Chondrocyte (in vitro differentiated cells): ENCODE measurements around the gene RPL41. TPM values are rescaled to one million over a fixed set of nuclear protein-coding genes. Genes with fewer than 3 reads are reported as not detected.
A peak's percentile ranks its signal among the peaks of the same experiment; 100 is the strongest.

Source experiments
- DNase-seq: peaks from one replicate; pipeline ENCODE4 v3.0.0; 2021; ENCODE audit warnings: mixed read lengths, low spot score
- H3K27ac Mint-ChIP-seq: one replicate; pipeline ENCODE4 v1.8.0; 2021; ENCODE audit warnings: mild to moderate bottlenecking, moderate library complexity, mixed read lengths; ENCODE audit not compliant: unreplicated experiment
- H3K27me3 Mint-ChIP-seq: 2 replicates; pipeline ENCODE4 v1.8.0; 2021; ENCODE audit warnings: low read depth, mixed read lengths
- H3K36me3 Mint-ChIP-seq: 2 replicates; pipeline ENCODE4 v1.8.0; 2021; ENCODE audit warnings: low read depth, mixed read lengths
- H3K4me1 Mint-ChIP-seq: 2 replicates; pipeline ENCODE4 v1.8.0; 2021; ENCODE audit warnings: low read depth, mild to moderate bottlenecking, mixed read lengths
- H3K4me3 Mint-ChIP-seq: one replicate; pipeline ENCODE4 v1.8.0; 2021; ENCODE audit warnings: mild to moderate bottlenecking, moderate library complexity, mixed read lengths; ENCODE audit not compliant: unreplicated experiment
- H3K9me3 Mint-ChIP-seq: 2 replicates; pipeline ENCODE4 v1.8.0; 2021; ENCODE audit warnings: low read depth, mixed read lengths
- total RNA-seq: library from RNA; stranded (reverse); gene quantifications from 3 replicates; pipeline ENCODE4 v1.2.1, GENCODE V29; 2021
- TF ChIP-seq, protein P1 (sequence below): fragments of 200-600 bp; sonication (generic); IDR thresholded peaks from 2 replicates; pipeline ENCODE4 v1.5.0; 2021; ENCODE audit warnings: antibody characterized with exemption, mild to moderate bottlenecking, moderate library complexity

RPL41 gene
- total RNA-seq, 1 donor from 2014 or later = 2,631 TPM

DNA sequence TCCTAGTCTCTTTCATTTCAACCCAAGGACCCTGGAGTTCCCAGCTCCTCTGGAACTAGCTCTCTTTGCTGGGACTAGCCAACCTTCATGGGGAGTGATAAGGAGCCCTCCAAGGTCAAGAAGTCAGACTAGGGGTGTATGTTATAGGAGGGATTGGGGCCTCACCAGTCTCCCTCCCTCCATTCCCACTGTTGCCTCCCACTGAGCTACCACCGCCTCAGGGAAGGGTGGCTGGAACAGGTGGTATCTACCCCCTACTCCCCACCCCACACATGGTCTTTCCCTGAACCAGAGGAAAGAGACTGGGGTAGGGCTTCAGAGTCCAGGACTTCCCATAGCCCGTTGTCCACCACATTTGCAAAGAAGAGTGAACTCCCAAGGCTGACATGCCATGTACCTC lies 34.1 kb upstream of the RPL41 start:
- TF ChIP-seq, protein P1, sequence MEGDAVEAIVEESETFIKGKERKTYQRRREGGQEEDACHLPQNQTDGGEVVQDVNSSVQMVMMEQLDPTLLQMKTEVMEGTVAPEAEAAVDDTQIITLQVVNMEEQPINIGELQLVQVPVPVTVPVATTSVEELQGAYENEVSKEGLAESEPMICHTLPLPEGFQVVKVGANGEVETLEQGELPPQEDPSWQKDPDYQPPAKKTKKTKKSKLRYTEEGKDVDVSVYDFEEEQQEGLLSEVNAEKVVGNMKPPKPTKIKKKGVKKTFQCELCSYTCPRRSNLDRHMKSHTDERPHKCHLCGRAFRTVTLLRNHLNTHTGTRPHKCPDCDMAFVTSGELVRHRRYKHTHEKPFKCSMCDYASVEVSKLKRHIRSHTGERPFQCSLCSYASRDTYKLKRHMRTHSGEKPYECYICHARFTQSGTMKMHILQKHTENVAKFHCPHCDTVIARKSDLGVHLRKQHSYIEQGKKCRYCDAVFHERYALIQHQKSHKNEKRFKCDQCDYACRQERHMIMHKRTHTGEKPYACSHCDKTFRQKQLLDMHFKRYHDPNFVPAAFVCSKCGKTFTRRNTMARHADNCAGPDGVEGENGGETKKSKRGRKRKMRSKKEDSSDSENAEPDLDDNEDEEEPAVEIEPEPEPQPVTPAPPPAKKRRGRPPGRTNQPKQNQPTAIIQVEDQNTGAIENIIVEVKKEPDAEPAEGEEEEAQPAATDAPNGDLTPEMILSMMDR = no peak
- H3K27ac Mint-ChIP-seq = no peak overlapping the region
- no peak for DNase-seq
- no peak overlapping the region for H3K4me3 Mint-ChIP-seq
- peaks cover 3% of the 10 kb centered on the region for H3K27me3 Mint-ChIP-seq
- H3K4me1 Mint-ChIP-seq = peaks cover 11% of the 10 kb centered on the region
- H3K36me3 Mint-ChIP-seq = no peaks in the 10 kb centered on the region
- H3K9me3 Mint-ChIP-seq = no peaks in the 10 kb centered on the region

DNA sequence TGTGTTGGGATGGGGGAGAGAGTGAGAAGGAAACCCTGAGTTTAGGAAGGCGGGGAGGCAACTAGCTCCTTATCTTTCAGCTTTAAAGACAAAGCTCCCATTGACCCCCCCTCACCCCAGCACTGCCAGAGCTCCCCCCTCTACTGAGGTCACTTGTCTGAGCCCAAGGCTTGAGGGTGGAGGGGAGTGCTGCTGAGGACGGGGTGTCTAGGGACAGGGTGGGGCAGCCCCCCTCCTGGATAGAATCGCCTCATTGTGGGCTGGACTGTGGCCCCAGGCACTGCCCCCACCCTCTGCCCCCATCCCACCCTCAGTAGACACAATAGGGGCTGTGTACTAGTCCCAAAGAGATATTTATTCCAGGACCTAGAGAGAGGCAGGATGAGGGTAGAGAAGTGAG lies 33.5 kb upstream of the RPL41 start:
- no peaks in the 10 kb centered on the region for H3K9me3 Mint-ChIP-seq
- no peak overlapping the region for H3K27ac Mint-ChIP-seq
- TF ChIP-seq, protein P1 = no peak
- H3K27me3 Mint-ChIP-seq = peaks cover 3% of the 10 kb centered on the region
- H3K4me1 Mint-ChIP-seq = peaks cover 11% of the 10 kb centered on the region
- no peak for DNase-seq
- no peak overlapping the region for H3K4me3 Mint-ChIP-seq
- H3K36me3 Mint-ChIP-seq = no peaks in the 10 kb centered on the region

DNA sequence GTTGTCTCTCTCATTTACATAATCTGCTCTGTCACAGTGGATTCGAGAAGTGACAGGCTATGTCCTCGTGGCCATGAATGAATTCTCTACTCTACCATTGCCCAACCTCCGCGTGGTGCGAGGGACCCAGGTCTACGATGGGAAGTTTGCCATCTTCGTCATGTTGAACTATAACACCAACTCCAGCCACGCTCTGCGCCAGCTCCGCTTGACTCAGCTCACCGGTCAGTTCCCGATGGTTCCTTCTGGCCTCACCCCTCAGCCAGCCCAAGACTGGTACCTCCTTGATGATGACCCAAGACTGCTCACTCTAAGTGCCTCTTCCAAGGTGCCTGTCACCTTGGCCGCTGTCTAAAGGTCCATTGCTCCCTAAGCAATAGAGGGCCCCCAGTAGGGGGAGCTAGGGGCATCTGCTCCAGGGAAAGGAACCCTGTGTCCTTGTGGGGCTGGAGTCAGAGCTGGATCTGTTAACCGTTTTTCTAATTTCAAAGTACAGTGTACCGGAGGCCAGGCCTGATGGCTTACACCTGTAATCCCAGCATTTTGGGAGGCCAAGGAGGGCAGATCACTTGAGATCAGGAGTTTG lies 31.4 kb upstream of the RPL41 start:
- no peak for DNase-seq
- TF ChIP-seq, protein P1 = peak; percentile 39
- Mint-ChIP-seq H3K4me1 (no peaks in the 10 kb centered on the region), H3K27me3 (peaks cover 3% of the 10 kb centered on the region), H3K36me3 (no peaks in the 10 kb centered on the region), H3K27ac (no peak overlapping the region), H3K4me3 (no peak overlapping the region), H3K9me3 (no peaks in the 10 kb centered on the region)

DNA sequence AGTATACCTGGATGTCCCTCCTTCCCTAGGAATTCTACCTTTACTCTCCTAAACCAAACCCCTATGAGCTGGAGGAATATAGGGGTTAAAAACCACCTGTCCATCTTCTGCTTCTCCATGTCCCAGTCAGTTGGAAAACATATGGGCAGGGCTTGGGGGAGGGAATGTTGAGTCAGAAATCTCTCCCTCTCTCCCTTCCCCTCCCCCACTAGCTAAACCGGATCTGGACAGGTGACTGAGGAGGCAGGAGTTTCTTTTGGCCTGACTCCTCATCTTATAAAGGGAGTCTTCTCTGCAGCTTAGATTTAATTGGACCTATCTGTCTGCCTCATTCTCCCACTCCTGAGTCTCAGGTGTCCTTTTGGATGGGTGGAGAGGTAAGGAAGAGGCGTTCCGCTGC lies 30.3 kb upstream of the RPL41 start:
- H3K4me1 Mint-ChIP-seq = no peaks in the 10 kb centered on the region

DNA sequence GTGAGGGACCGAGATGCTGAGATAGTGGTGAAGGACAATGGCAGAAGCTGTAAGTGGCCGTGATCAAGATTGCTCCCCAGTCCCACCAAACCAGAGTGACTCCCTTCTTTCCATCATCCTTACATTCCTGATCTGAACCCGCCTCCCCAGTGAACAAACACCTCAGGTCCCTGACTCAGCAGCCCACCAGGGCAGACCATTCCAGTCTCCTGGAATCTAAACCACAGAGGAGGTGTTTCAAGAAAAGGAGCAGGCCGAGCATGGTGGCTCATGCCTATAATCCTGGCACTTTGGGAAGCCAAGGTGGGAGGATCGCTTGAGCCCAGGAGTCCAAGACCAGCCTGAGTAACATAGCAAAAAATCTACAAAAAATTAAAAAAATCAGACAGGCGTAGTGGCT lies 29.8 kb upstream of the RPL41 start:
- peaks cover 1% of the 10 kb centered on the region for H3K27me3 Mint-ChIP-seq
- no peak overlapping the region for H3K27ac Mint-ChIP-seq
- no peak for DNase-seq
- no peaks in the 10 kb centered on the region for H3K4me1 Mint-ChIP-seq
- no peaks in the 10 kb centered on the region for H3K36me3 Mint-ChIP-seq
- TF ChIP-seq, protein P1 = no peak
- no peaks in the 10 kb centered on the region for H3K9me3 Mint-ChIP-seq
- H3K4me3 Mint-ChIP-seq = no peak overlapping the region

More for the DNA sequence above, 30.3 kb upstream of the RPL41 start:
- no peaks in the 10 kb centered on the region for H3K9me3 Mint-ChIP-seq
- no peak overlapping the region for H3K4me3 Mint-ChIP-seq
- no peak overlapping the region for H3K27ac Mint-ChIP-seq
- no peaks in the 10 kb centered on the region for H3K36me3 Mint-ChIP-seq
- TF ChIP-seq, protein P1 = no peak
- no peak for DNase-seq
- peaks cover 1% of the 10 kb centered on the region for H3K27me3 Mint-ChIP-seq
